Effector memory CD8-positive, alpha-beta T cell (primary cell): Measurements from ENCODE around the gene RNF183.

Experiments used
- ATAC-seq: fragments of 150-1000 bp; cut with Tn5 transposase; replicated peaks from 2 replicates; pipeline ENCODE4 v1.10.0; 2021; ENCODE audit warnings: mild to moderate bottlenecking, moderate library complexity
- DNase-seq, 3 experiments: peaks; one replicate each; pipeline ENCODE4 v3.0.0; 2021
- H3K27ac Mint-ChIP-seq, 2 donors: one replicate each; pipeline ENCODE4 v1.8.0; 2022; ENCODE audit warnings: mild to moderate bottlenecking in 2 of 2, mixed read lengths in 2 of 2, moderate library complexity in 2 of 2
- H3K27me3 Mint-ChIP-seq, 2 donors: one replicate each; pipeline ENCODE4 v1.8.0; 2022; ENCODE audit warnings: mixed read lengths in 2 of 2
- H3K36me3 Mint-ChIP-seq: one replicate; pipeline ENCODE4 v1.8.0; 2022; ENCODE audit warnings: mild to moderate bottlenecking, moderate library complexity, mixed read lengths; ENCODE audit not compliant: insufficient read depth
- H3K4me1 Mint-ChIP-seq, 2 donors: one replicate each; pipeline ENCODE4 v1.8.0; 2022; ENCODE audit warnings: low read depth in 2 of 2, mixed read lengths in 2 of 2
- H3K4me3 Mint-ChIP-seq, 2 donors: one replicate each; pipeline ENCODE4 v1.8.0; 2022; ENCODE audit warnings: mild to moderate bottlenecking in 2 of 2, mixed read lengths in 2 of 2, moderate library complexity in 2 of 2
- H3K9me3 Mint-ChIP-seq, 2 donors: one replicate each; pipeline ENCODE4 v1.8.0; 2022; ENCODE audit warnings: mixed read lengths in 2 of 2
- total RNA-seq, 9 experiments: gene quantifications; one replicate each; lab custom pipeline; 2026; lab: John Stamatoyannopoulos, UW

The RNF183 gene
- 0 to 0.21 (median 0.06) reads per million in 9 experiments for total RNA-seq

GRCh38 chr9:113302792-113303418 is at the start of gene RNF183:
TSS of gene RNF183 (minus strand) at chr9:113303376. CDS start at chr9:113298184, 5,192 bp downstream.
- no peak within 1 kb of the TSS for H3K4me3 Mint-ChIP-seq
- no peak within 1 kb of the TSS for H3K27ac Mint-ChIP-seq
- no peak for ATAC-seq
- no peak for DNase-seq
- H3K27me3 Mint-ChIP-seq, result peaks cover 29 to 44% of the 10 kb centered on the region in 2 donors
- no peaks in the 10 kb centered on the region for H3K9me3 Mint-ChIP-seq
- H3K36me3 Mint-ChIP-seq, result peaks cover 3% of the 10 kb centered on the region
- H3K4me1 Mint-ChIP-seq, result no peaks in the 10 kb centered on the region

- DNase-seq (no peak), ATAC-seq (no peak)
- Mint-ChIP-seq H3K4me1 (peaks cover 17 to 18% of the 10 kb centered on the region in 2 donors), H3K9me3 (no peaks in the 10 kb centered on the region), H3K36me3 (no peaks in the 10 kb centered on the region), H3K27ac (no peak overlapping the region), H3K4me3 (no peak overlapping the region), H3K27me3 (peaks cover 19 to 64% of the 10 kb centered on the region in 2 donors)
These were observed 49.2 kb upstream of the RNF183 start for GRCh38 chr9:113352411-113352810.

- H3K9me3 Mint-ChIP-seq, result no peaks in the 10 kb centered on the region
- ATAC-seq (no peak), DNase-seq (no peak)
- H3K36me3 Mint-ChIP-seq, result no peaks in the 10 kb centered on the region
- no peak overlapping the region for H3K27ac Mint-ChIP-seq
- no peak overlapping the region for H3K4me3 Mint-ChIP-seq
- H3K4me1 Mint-ChIP-seq, result peaks cover 17 to 18% of the 10 kb centered on the region in 2 donors
- peaks cover 19 to 63% of the 10 kb centered on the region in 2 donors for H3K27me3 Mint-ChIP-seq
These were observed 48.8 kb upstream of the RNF183 start for GRCh38 chr9:113352006-113352405.

GRCh38 chr9:113350937-113351336 is 47.8 kb upstream of the RNF183 start:
- H3K4me3 Mint-ChIP-seq, result peak overlapping the region; percentile 72 to 77
- no peaks in the 10 kb centered on the region for H3K36me3 Mint-ChIP-seq
- ATAC-seq (peak; percentile 26), DNase-seq (no peak)
- H3K9me3 Mint-ChIP-seq, result no peaks in the 10 kb centered on the region
- peak overlapping the region in 1 of 2 donors; percentile 9 for H3K27ac Mint-ChIP-seq
- H3K4me1 Mint-ChIP-seq, result peaks cover 17 to 18% of the 10 kb centered on the region in 2 donors
- H3K27me3 Mint-ChIP-seq, result peaks cover 19 to 52% of the 10 kb centered on the region in 2 donors

GRCh38 chr9:113350107-113350661 is 47.0 kb upstream of the RNF183 start:
- Mint-ChIP-seq H3K27me3 (peaks cover 19 to 45% of the 10 kb centered on the region in 2 donors), H3K27ac (peak overlapping the region in 1 of 2 donors; percentile 59), H3K4me3 (peak overlapping the region; percentile 72 to 77), H3K9me3 (no peaks in the 10 kb centered on the region), H3K36me3 (no peaks in the 10 kb centered on the region), H3K4me1 (peaks cover 17 to 18% of the 10 kb centered on the region in 2 donors)
- ATAC-seq (no peak), DNase-seq (no peak)

GRCh38 chr9:113349445-113350094 is 46.4 kb upstream of the RNF183 start, which contains the start of gene BSPRY:
TSS of gene BSPRY (plus strand) at chr9:113349541. CDS start at chr9:113349580, 39 bp downstream.
- Mint-ChIP-seq H3K4me3 (peak within 1 kb of the TSS; percentile 76 to 77), H3K36me3 (no peaks in the 10 kb centered on the region), H3K9me3 (no peaks in the 10 kb centered on the region), H3K27me3 (peaks cover 19 to 45% of the 10 kb centered on the region in 2 donors), H3K27ac (peak within 1 kb of the TSS in 1 of 2 donors; percentile 59), H3K4me1 (peaks cover 17 to 18% of the 10 kb centered on the region in 2 donors)
- peak in 2 of 3 experiments; percentile 17 to 36 for DNase-seq
- ATAC-seq, result peak; percentile 84

GRCh38 chr9:113349066-113349444 is 45.9 kb upstream of the RNF183 start:
- ATAC-seq, result no peak
- Mint-ChIP-seq H3K27me3 (peaks cover 19 to 42% of the 10 kb centered on the region in 2 donors), H3K27ac (no peak overlapping the region), H3K4me3 (peak overlapping the region; percentile 66 to 76), H3K36me3 (no peaks in the 10 kb centered on the region), H3K4me1 (peaks cover 17 to 18% of the 10 kb centered on the region in 2 donors), H3K9me3 (no peaks in the 10 kb centered on the region)
- no peak for DNase-seq

- no peak for ATAC-seq
- H3K36me3 Mint-ChIP-seq, result no peaks in the 10 kb centered on the region
- H3K9me3 Mint-ChIP-seq, result no peaks in the 10 kb centered on the region
- peaks cover 19 to 36% of the 10 kb centered on the region in 2 donors for H3K27me3 Mint-ChIP-seq
- H3K4me1 Mint-ChIP-seq, result peaks cover 17 to 18% of the 10 kb centered on the region in 2 donors
- no peak overlapping the region for H3K27ac Mint-ChIP-seq
- DNase-seq, result no peak
- peak overlapping the region in 1 of 2 donors; percentile 11 for H3K4me3 Mint-ChIP-seq
These were observed 45.3 kb upstream of the RNF183 start for GRCh38 chr9:113348437-113348836.

GRCh38 chr9:113345671-113346070 is 42.5 kb upstream of the RNF183 start:
- no peak for ATAC-seq
- Mint-ChIP-seq H3K36me3 (no peaks in the 10 kb centered on the region), H3K9me3 (no peaks in the 10 kb centered on the region), H3K27me3 (peaks cover 7 to 9% of the 10 kb centered on the region in 2 donors), H3K4me1 (peaks cover 10 to 12% of the 10 kb centered on the region in 2 donors), H3K4me3 (no peak overlapping the region), H3K27ac (no peak overlapping the region)
- no peak for DNase-seq

- no peak overlapping the region for H3K27ac Mint-ChIP-seq
- DNase-seq, result no peak
- H3K4me1 Mint-ChIP-seq, result peaks cover 10 to 12% of the 10 kb centered on the region in 2 donors
- no peak overlapping the region for H3K4me3 Mint-ChIP-seq
- no peaks in the 10 kb centered on the region for H3K9me3 Mint-ChIP-seq
- H3K36me3 Mint-ChIP-seq, result no peaks in the 10 kb centered on the region
- ATAC-seq, result no peak
- H3K27me3 Mint-ChIP-seq, result peaks cover 2 to 4% of the 10 kb centered on the region in 2 donors
These were observed 42.0 kb upstream of the RNF183 start for GRCh38 chr9:113345190-113345589.

GRCh38 chr9:113343732-113344231 is 40.6 kb upstream of the RNF183 start:
- DNase-seq, result no peak
- no peaks in the 10 kb centered on the region for H3K9me3 Mint-ChIP-seq
- peaks cover 5 to 9% of the 10 kb centered on the region in 2 donors for H3K27me3 Mint-ChIP-seq
- H3K4me1 Mint-ChIP-seq, result peaks cover 9 to 14% of the 10 kb centered on the region in 2 donors
- no peak for ATAC-seq
- no peak overlapping the region for H3K27ac Mint-ChIP-seq
- H3K36me3 Mint-ChIP-seq, result no peaks in the 10 kb centered on the region
- no peak overlapping the region for H3K4me3 Mint-ChIP-seq

GRCh38 chr9:113341712-113342410 is 38.7 kb upstream of the RNF183 start:
- peaks cover 9 to 14% of the 10 kb centered on the region in 2 donors for H3K4me1 Mint-ChIP-seq
- no peak overlapping the region for H3K27ac Mint-ChIP-seq
- ATAC-seq, result no peak
- H3K4me3 Mint-ChIP-seq, result peak overlapping the region; percentile 9 to 84
- no peaks in the 10 kb centered on the region for H3K36me3 Mint-ChIP-seq
- H3K27me3 Mint-ChIP-seq, result peaks cover 6 to 12% of the 10 kb centered on the region in 2 donors
- no peak for DNase-seq
- no peaks in the 10 kb centered on the region for H3K9me3 Mint-ChIP-seq
